ENCODE results near the gene SERTAD1.

DNA sequence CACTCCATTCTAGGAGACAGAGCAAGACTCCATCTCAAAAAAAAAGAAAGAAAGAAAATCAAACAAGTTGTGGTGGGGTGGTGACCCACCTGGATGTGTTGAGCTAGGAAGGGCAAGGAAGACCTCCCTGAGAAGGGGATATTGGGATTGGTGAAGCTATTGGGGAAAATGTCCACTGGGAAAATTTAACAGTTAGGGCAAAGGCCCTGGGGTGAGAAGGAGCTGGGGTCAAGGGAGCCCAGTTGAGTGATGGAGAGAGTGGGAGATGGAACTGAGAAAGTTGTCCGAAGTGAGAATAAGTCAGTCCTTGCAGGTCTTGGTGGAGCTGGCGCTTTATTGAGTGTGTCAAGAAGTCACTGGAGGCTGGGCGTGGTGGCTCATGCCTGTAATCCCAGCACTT, 12.5 kb upstream of the SERTAD1 start:
- no peak for TF ChIP-seq CTCF (IDR thresholded peaks at IDR 0.05)
- no peak for TF ChIP-seq EP300 (IDR thresholded peaks at IDR 0.05)
